GM12878 (cell line): Measurements from ENCODE around the gene KIF1C. TPM values are rescaled to one million over a fixed set of nuclear protein-coding genes. Genes with fewer than 3 reads are reported as not detected.

Experiments
- ATAC-seq: fragments of 200-7000 bp; cut with Tn5 transposase; 3 replicates; pipeline ENCODE4 v1.9.1; 2020; ENCODE audit warnings: mild to moderate bottlenecking, moderate library complexity
- BruUV-seq: library from RNA; stranded (reverse); fragments of 400-500 nt; replicated peaks from 2 replicates; lab custom pipeline; 2021; lab: Mats Ljungman, UMichigan
- CTCF ChIA-PET: fragments of 300-600 bp; sonication (Branson Sonifier 250); formaldehyde crosslinking; extraction: SDS; loops from one replicate; lab custom pipeline; 2021; ENCODE audit warnings: inconsistent platforms; lab: Yijun Ruan, JAX
- POLR2A ChIA-PET: fragments of 350-600 bp; formaldehyde crosslinking; extraction: SDS; loops from one replicate; lab custom pipeline; 2021; ENCODE audit warnings: inconsistent platforms; lab: Charles Lee
- RAD21 ChIA-PET: fragments of 300-600 bp; sonication (Branson Sonifier 250); formaldehyde crosslinking; loops from one replicate; lab custom pipeline; 2023; ENCODE audit warnings: antibody characterized with exemption; ENCODE audit not compliant: unreplicated experiment; lab: Charles Lee
- SMC1A ChIA-PET: fragments of 300-600 bp; sonication (Branson Sonifier 250); formaldehyde crosslinking; loops from one replicate; lab custom pipeline; 2023; ENCODE audit not compliant: unreplicated experiment, uncharacterized antibody; lab: Charles Lee
- DNase-seq: peaks from one replicate; pipeline ENCODE4 v3.0.0-alpha.2; 2011; ENCODE audit warnings: low read depth, low spot score
- FAIRE-seq: peaks from 3 replicates; lab custom pipeline; 2011; peaks lifted over from hg19 to GRCh38; lab: Jason Lieb, UNC
- H2AFZ ChIP-seq: 2 replicates; pipeline ENCODE4 v1.6.0; 2011; ENCODE audit warnings: low read depth, low read length, control low read depth; ENCODE audit not compliant: control insufficient read depth
- H3K27ac ChIP-seq: 2 replicates; pipeline ENCODE4 v1.5.1; 2011; ENCODE audit warnings: control low read depth; ENCODE audit not compliant: control insufficient read depth, insufficient read depth
- H3K27me3 ChIP-seq, 2 experiments: replicated peaks in 1 of 2; 2 replicates each; pipeline versions ENCODE4 v1.6.0 to v1.6.1; 2011; ENCODE audit warnings: low read length in 1 of 2; ENCODE audit not compliant: control insufficient read depth in 2 of 2, insufficient read depth in 2 of 2
- H3K36me3 ChIP-seq, 2 experiments: 2 replicates each; pipeline ENCODE4 v1.5.1; 2011; ENCODE audit warnings: low read length in 1 of 2; ENCODE audit not compliant: control insufficient read depth in 2 of 2, insufficient read depth in 2 of 2
- H3K4me1 ChIP-seq: 2 replicates; pipeline ENCODE4 v1.6.1; 2011; ENCODE audit warnings: mild to moderate bottlenecking, low read length, moderate library complexity, mixed read lengths; ENCODE audit not compliant: control insufficient read depth, insufficient read depth
- H3K4me2 ChIP-seq: 2 replicates; pipeline ENCODE4 v1.6.0; 2011; ENCODE audit warnings: control low read depth; ENCODE audit not compliant: control insufficient read depth, insufficient read depth
- H3K4me3 ChIP-seq: fragments of 200-600 bp; sonication (generic); 2 replicates; pipeline ENCODE4 v1.5.1; 2016
- H3K79me2 ChIP-seq: 2 replicates; pipeline ENCODE4 v1.6.0; 2011; ENCODE audit warnings: low read length; ENCODE audit not compliant: control insufficient read depth, insufficient read depth
- H3K9ac ChIP-seq: 2 replicates; pipeline ENCODE4 v1.8.0; 2011; ENCODE audit warnings: low read length, control low read depth, mixed read lengths; ENCODE audit not compliant: control insufficient read depth, insufficient read depth
- H3K9me3 ChIP-seq: replicated peaks from 3 replicates; pipeline ENCODE4 v1.5.1; 2011; ENCODE audit warnings: mild to moderate bottlenecking, low read length; ENCODE audit not compliant: control insufficient read depth, insufficient read depth
- H4K20me1 ChIP-seq: 2 replicates; pipeline ENCODE4 v1.6.0; 2011; ENCODE audit not compliant: control insufficient read depth, insufficient read depth
- CBX5 ChIP-seq: sonication (generic); IDR thresholded peaks from 2 replicates; pipeline ENCODE4 v1.6.1; 2016; ENCODE audit warnings: low read depth, moderate library complexity, mild to moderate bottlenecking, inconsistent platforms
- KAT2A ChIP-seq: conservative IDR thresholded peaks from 2 replicates; pipeline ENCODE4 v1.6.1; 2011; ENCODE audit warnings: low read depth, low read length; ENCODE audit not compliant: control insufficient read depth
- TAF1 ChIP-seq: IDR thresholded peaks from 2 replicates; pipeline ENCODE4 v1.6.1; 2011; ENCODE audit warnings: mild to moderate bottlenecking, low read depth, low read length, borderline replicate concordance
- WGBS: methylation state at CpG from one replicate; pipeline ENCODE4 v1.1.6; 2016; ENCODE audit warnings: low lambda C conversion rate; ENCODE audit not compliant: insufficient replicate concordance, insufficient coverage; ENCODE audit errors: missing lambda C conversion rate; 5-methylcytosine and 5-hydroxymethylcytosine counted together
- in situ Hi-C: fragments of 300-500 bp; cut with MboI; formaldehyde crosslinking; loops from 9 replicates; pipeline ENCODE4 v1.14.3; 2018; ENCODE audit warnings: mixed read lengths
- intact Hi-C: fragments of 100-400 bp; cut with micrococcal nuclease; formaldehyde crosslinking; loops from one replicate; pipeline ENCODE4 v1.14.2; 2022; ENCODE audit not compliant: unreplicated experiment
- polyA plus RNA-seq, 11 experiments: library from polyadenylated mRNA; depleted of rRNA in 4 of 11; unstranded in 6 of 11; stranded (reverse) in 5 of 11; fragments of >200 nt; fragmentation: Nextera tagmentation in 4 of 11; fragmentation: Illumina TruSeq in 1 of 11; extraction: Ambion mirVana in 4 of 11; extraction: Trizol in 1 of 11; gene quantifications; 1 replicate in 1 of 11; 2 replicates in 10 of 11; pipeline versions ENCODE4 v1.2.1 to v1.2.3, GENCODE V29; 2011 to 2016; ENCODE audit warnings: inconsistent platforms in 2 of 11, missing spikeins in 2 of 11, low read depth in 1 of 11
- total RNA-seq, 4 experiments: library from RNA; depleted of rRNA in 3 of 4; stranded (reverse); fragments of >200 nt in 3 of 4; fragmentation: Illumina TruSeq in 1 of 4; extraction: Trizol in 1 of 4; gene quantifications; 2 replicates each; pipeline versions ENCODE4 v1.2.1 to v1.2.3, GENCODE V29; 2013 to 2021
- TF ChIP-seq, protein P1 (sequence below): IDR thresholded peaks from 2 replicates; pipeline ENCODE4 v1.6.1; 2012; ENCODE audit warnings: low read depth, low read length, improper control_type of control experiment
- TF ChIP-seq, protein P2 (sequence below): fragments of 450-650 bp; IDR thresholded peaks from 2 replicates; pipeline ENCODE4 v1.6.1; 2017; ENCODE audit warnings: borderline replicate concordance

The KIF1C gene
- total and polyA plus RNA-seq, 10 of the 15 experiments (the other 5 are each of a cell fraction or from before 2014, with no cell fraction given), result 1.4 to 65.9 (median 21.1) TPM

DNA sequence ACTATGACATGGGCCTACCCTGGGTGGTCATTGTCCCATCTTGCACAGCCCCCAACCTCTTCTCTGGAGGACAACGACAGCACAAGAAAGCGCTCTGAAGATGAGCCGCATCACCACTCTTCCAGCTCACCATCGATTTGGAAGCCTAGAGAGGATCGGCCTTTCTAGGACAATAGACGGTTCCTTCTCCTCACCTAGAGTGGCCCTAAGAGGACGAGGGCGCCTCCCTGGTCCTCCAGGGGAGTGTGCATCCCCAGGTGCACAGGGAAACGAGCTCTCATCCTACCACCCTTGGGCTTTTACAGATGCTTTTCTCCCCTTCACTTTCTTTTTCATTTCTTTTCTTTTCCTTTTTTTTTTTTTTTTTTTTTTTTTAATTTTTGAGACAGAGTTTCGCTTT lies 57.8 kb downstream of the KIF1C start:
- no peak for FAIRE-seq

More for the DNA sequence above, 57.8 kb downstream of the KIF1C start:
- in situ Hi-C loops (no loop called here), intact Hi-C loops (no loop called here)
- CTCF ChIA-PET, result no interaction called here
- H3K27ac ChIP-seq, result no peak overlapping the region
- ATAC-seq, result no peak
- SMC1A ChIA-PET, result no interaction called here
- no peaks in the 10 kb centered on the region for H3K79me2 ChIP-seq
- DNase-seq, result no peak
- no peak overlapping the region for H2AFZ ChIP-seq
- H3K4me3 ChIP-seq, result no peak overlapping the region
- RAD21 ChIA-PET, result no interaction called here
- 74% methylated on average over 9 of the region's 10 CpGs for whole genome bisulfite sequencing
- H3K4me1 ChIP-seq, result no peaks in the 10 kb centered on the region
- POLR2A ChIA-PET, result interaction anchor here (0.6 kb wide), 1 partner anchor 59 kb away, joined by 4 read pairs; no protein-coding TSS in a partner anchor
- no peaks in the 10 kb centered on the region for H4K20me1 ChIP-seq
- H3K9ac ChIP-seq, result no peak overlapping the region
- no peaks in the 10 kb centered on the region for H3K27me3 ChIP-seq
- TF ChIP-seq TAF1 (no peak), CBX5 (no peak), KAT2A (no peak)
- TF ChIP-seq, protein P1, sequence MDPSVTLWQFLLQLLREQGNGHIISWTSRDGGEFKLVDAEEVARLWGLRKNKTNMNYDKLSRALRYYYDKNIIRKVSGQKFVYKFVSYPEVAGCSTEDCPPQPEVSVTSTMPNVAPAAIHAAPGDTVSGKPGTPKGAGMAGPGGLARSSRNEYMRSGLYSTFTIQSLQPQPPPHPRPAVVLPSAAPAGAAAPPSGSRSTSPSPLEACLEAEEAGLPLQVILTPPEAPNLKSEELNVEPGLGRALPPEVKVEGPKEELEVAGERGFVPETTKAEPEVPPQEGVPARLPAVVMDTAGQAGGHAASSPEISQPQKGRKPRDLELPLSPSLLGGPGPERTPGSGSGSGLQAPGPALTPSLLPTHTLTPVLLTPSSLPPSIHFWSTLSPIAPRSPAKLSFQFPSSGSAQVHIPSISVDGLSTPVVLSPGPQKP, result no peak
- TF ChIP-seq, protein P2, sequence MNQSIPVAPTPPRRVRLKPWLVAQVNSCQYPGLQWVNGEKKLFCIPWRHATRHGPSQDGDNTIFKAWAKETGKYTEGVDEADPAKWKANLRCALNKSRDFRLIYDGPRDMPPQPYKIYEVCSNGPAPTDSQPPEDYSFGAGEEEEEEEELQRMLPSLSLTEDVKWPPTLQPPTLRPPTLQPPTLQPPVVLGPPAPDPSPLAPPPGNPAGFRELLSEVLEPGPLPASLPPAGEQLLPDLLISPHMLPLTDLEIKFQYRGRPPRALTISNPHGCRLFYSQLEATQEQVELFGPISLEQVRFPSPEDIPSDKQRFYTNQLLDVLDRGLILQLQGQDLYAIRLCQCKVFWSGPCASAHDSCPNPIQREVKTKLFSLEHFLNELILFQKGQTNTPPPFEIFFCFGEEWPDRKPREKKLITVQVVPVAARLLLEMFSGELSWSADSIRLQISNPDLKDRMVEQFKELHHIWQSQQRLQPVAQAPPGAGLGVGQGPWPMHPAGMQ, result no peak
- TF ChIP-seq, all 136 proteins: peak for 0
- Histone ChIP-seq H3K4me2 (no peak overlapping the region), H3K36me3 (no peaks in the 10 kb centered on the region), H3K9me3 (no peaks in the 10 kb centered on the region)
- no TSS peak for BruUV-seq
